Measurements from ENCODE around the gene UBXN10. TPM values are rescaled to one million over a fixed set of nuclear protein-coding genes. Genes with fewer than 3 reads are reported as not detected.

The UBXN10 gene
- total RNA-seq, 6 experiments from 2014 or later, result 0.35 to 2.5 (median 1.8) TPM

- WGBS (ENCODE audit: insufficient coverage, low coverage, low lambda C conversion rate, missing lambda C conversion rate), result 93% methylated on average over 2 of the region's 6 CpGs
- H3K4me1 ChIP-seq, result no peaks in the 10 kb centered on the region
- H3K27ac ChIP-seq, result no peak overlapping the region
- H3K4me3 ChIP-seq, result no peak overlapping the region
- no peaks in the 10 kb centered on the region for H3K27me3 ChIP-seq
- DNase-seq, result no peak
- intact Hi-C loops (cut with DNase I), result no loop called here
- no peaks in the 10 kb centered on the region for H3K36me3 ChIP-seq
- H3K9me3 ChIP-seq, result no peaks in the 10 kb centered on the region
- no peak for ATAC-seq
- no peak for TF ChIP-seq POLR2A (IDR thresholded peaks at IDR 0.05)
- TF ChIP-seq, protein P1, sequence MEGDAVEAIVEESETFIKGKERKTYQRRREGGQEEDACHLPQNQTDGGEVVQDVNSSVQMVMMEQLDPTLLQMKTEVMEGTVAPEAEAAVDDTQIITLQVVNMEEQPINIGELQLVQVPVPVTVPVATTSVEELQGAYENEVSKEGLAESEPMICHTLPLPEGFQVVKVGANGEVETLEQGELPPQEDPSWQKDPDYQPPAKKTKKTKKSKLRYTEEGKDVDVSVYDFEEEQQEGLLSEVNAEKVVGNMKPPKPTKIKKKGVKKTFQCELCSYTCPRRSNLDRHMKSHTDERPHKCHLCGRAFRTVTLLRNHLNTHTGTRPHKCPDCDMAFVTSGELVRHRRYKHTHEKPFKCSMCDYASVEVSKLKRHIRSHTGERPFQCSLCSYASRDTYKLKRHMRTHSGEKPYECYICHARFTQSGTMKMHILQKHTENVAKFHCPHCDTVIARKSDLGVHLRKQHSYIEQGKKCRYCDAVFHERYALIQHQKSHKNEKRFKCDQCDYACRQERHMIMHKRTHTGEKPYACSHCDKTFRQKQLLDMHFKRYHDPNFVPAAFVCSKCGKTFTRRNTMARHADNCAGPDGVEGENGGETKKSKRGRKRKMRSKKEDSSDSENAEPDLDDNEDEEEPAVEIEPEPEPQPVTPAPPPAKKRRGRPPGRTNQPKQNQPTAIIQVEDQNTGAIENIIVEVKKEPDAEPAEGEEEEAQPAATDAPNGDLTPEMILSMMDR (IDR thresholded peaks at IDR 0.05), result no peak
Observed at GRCh38 chr1:20138346-20138745, 47.5 kb upstream of the UBXN10 start.

DNA sequence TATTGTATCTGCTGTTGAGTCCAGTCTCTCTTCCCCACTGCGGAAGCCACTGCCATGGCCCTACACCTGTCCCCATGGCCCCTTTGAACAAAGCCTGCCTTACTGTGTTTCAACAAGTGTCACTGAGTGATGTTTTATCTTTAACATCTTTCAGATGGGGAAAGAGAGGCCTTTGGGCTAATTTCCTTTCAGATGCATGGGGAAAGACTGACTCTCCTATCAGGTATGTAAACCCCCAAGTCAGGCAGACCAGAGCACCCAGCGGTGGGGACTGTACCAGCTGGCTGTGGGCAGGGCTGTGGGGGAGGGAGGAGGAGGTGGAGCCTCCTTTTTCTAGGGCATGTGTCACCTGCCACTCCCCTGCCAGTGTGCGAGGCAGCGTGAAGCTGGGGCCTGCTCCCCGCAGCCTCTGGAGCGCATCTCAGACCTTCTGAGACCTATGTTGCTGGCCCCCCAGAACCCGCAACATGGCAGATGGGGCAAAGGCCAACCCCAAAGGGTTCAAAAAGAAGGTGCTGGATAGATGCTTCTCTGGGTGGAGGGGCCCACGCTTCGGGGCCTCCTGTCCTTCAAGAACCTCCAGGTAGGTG is 46.8 kb upstream of the UBXN10 start, which contains the start of gene PLA2G2F:
Gene PLA2G2F, plus strand, starts transcription at position 363 of the 590 bp plus-strand sequence. Its CDS starts 105 bp downstream, at position 468.
- Histone ChIP-seq H3K27ac (no peak within 1 kb of the TSS), H3K9me3 (no peaks in the 10 kb centered on the region), H3K36me3 (no peaks in the 10 kb centered on the region), H3K27me3 (no peaks in the 10 kb centered on the region), H3K4me3 (no peak within 1 kb of the TSS), H3K4me1 (no peaks in the 10 kb centered on the region)
- no peak for ATAC-seq
- TF ChIP-seq, protein P1 (IDR thresholded peaks at IDR 0.05), result no peak
- no peak for TF ChIP-seq POLR2A (IDR thresholded peaks at IDR 0.05)
- WGBS (ENCODE audit: insufficient coverage, low coverage, low lambda C conversion rate, missing lambda C conversion rate), result 100% methylated on average over 1 of the region's 9 CpGs
- intact Hi-C loops (cut with DNase I), result no loop called here
- no peak for DNase-seq

GRCh38 chr1:20139776-20140612 is 45.9 kb upstream of the UBXN10 start:
- TF ChIP-seq POLR2A (IDR thresholded peaks at IDR 0.05), result no peak
- TF ChIP-seq, protein P1 (IDR thresholded peaks at IDR 0.05), result no peak
- no peak for ATAC-seq
- H3K9me3 ChIP-seq, result no peaks in the 10 kb centered on the region
- no peaks in the 10 kb centered on the region for H3K27me3 ChIP-seq
- intact Hi-C loops (cut with DNase I), result loop anchor here in 1 of 2 donors (10.0 kb wide), 1 partner anchor 215 kb away; the partner anchor contains the start of gene PLA2G2E
- no peak overlapping the region for H3K4me3 ChIP-seq
- H3K4me1 ChIP-seq, result no peaks in the 10 kb centered on the region
- H3K27ac ChIP-seq, result no peak overlapping the region
- 38% methylated on average over 2 of the region's 13 CpGs for WGBS (ENCODE audit: insufficient coverage, low coverage, low lambda C conversion rate, missing lambda C conversion rate)
- H3K36me3 ChIP-seq, result no peaks in the 10 kb centered on the region
- no peak for DNase-seq

GRCh38 chr1:20141001-20141400 is 44.9 kb upstream of the UBXN10 start:
- intact Hi-C loops (cut with DNase I), result loop anchor here in 1 of 2 donors (10.0 kb wide), 1 partner anchor 216 kb away; the partner anchor contains the start of gene PLA2G2E
- ATAC-seq (no peak), DNase-seq (peak in 1 of 3 donors; percentile 19)
- H3K4me1 ChIP-seq, result no peaks in the 10 kb centered on the region
- H3K27ac ChIP-seq, result no peak overlapping the region
- TF ChIP-seq POLR2A (IDR thresholded peaks at IDR 0.05), result no peak
- TF ChIP-seq, protein P1 (IDR thresholded peaks at IDR 0.05), result no peak
- no peaks in the 10 kb centered on the region for H3K36me3 ChIP-seq
- H3K4me3 ChIP-seq, result no peak overlapping the region
- no peaks in the 10 kb centered on the region for H3K27me3 ChIP-seq
- no peaks in the 10 kb centered on the region for H3K9me3 ChIP-seq
- WGBS (ENCODE audit: insufficient coverage, low coverage, low lambda C conversion rate, missing lambda C conversion rate), result 83% methylated on average over 5 of the region's 9 CpGs
